ENCODE results near the gene INPP5E. TPM values are rescaled to one million over a fixed set of nuclear protein-coding genes. Genes with fewer than 3 reads are reported as not detected.

INPP5E gene
- total RNA-seq, 2 donors from 2014 or later, result 6.4 to 9.1 TPM

DNA sequence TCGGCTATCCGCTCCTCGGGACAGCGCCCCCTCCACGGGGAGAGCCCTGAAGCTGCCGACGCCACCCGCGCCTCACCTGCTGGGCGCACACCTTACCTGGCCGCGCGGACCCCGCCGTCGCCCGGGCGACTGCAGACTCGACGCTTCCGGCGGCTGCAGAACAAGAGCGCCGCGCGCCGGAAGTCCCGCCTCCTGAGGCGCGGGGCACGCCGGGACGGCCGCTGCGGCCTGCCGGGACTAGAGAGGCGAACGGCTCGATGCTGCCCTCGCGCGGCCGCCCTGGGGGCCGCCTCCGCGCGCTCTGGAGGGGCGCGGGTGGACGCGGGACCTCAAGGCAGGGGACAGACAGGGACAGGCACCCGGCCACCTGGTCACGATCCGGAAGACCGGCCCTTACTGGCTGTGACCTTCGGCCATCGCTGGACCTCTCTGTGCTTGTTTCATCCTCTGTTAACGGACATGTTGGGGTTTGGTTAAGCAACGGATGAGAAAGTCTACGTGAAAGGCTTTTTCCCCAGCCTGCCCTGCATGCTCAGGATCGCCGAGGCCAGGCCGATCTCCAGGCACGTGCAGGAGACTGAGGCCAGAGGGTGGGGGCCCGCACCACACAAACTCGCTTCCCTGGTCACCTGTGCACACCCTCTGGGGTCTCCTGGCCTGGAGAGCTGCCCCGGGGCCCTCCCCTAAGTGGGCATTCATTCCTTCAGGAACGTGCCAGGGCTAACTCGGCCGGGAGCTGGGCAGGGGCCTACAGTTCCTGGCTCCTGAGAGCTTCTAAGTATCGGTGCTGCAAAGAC, 39.4 kb downstream of the INPP5E start, which contains the start of gene SNAPC4:
Gene SNAPC4, minus strand, starts transcription at position 133 of the 797 bp plus-strand sequence. CDS start 1,742 bp downstream, outside the sequence.
- peak within 1 kb of the TSS; percentile 91 to 98 for H3K4me3 ChIP-seq
- H3K4me1 ChIP-seq, result peaks cover 0 to 21% of the 10 kb centered on the region in 2 donors
- H3K27me3 ChIP-seq, result no peaks in the 10 kb centered on the region
- peak; percentile 76 for DNase-seq (ENCODE audit: low spot score)
- peak; percentile 93 to 99 for TF ChIP-seq CTCF (IDR thresholded peaks at IDR 0.05)
- peaks cover 20% of the 10 kb centered on the region for H3K36me3 ChIP-seq
- H3K9me3 ChIP-seq, result no peaks in the 10 kb centered on the region
- peak within 1 kb of the TSS; percentile 38 to 62 for H3K27ac ChIP-seq

GRCh38 chr9:136399176-136400037, 40.2 kb downstream of the INPP5E start:
- H3K27ac ChIP-seq, result peak overlapping the region; percentile 38 to 62
- H3K4me1 ChIP-seq, result peaks cover 0 to 21% of the 10 kb centered on the region in 2 donors
- H3K4me3 ChIP-seq, result peak overlapping the region; percentile 91 to 98
- H3K36me3 ChIP-seq, result peaks cover 21% of the 10 kb centered on the region
- no peaks in the 10 kb centered on the region for H3K9me3 ChIP-seq
- TF ChIP-seq CTCF (IDR thresholded peaks at IDR 0.05), result no peak
- no peak for DNase-seq (ENCODE audit: low spot score)
- no peaks in the 10 kb centered on the region for H3K27me3 ChIP-seq

DNA sequence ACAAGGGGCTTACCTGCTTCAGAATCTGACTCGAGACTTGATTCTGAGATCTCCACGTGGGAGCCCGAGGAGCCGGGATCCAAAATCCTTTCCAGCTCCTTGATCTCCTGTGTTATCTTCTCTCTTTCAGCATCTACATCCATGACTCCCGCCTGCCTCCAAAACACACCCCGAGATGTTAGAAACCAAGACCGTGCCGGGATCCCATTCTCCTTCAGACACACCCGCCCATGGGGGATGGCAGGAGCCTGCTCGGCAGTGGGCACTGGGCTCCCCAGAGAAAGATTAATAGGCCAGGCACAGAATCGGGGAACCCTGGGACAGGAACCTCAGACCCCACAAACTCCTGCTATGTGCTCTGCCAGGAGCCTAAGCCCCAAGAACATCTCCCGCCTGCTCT, 41.4 kb downstream of the INPP5E start:
- Histone ChIP-seq H3K27ac (no peak overlapping the region), H3K4me3 (no peak overlapping the region), H3K27me3 (no peaks in the 10 kb centered on the region), H3K36me3 (peaks cover 30% of the 10 kb centered on the region), H3K9me3 (no peaks in the 10 kb centered on the region), H3K4me1 (peaks cover 0 to 21% of the 10 kb centered on the region in 2 donors)
- no peak for DNase-seq (ENCODE audit: low spot score)
- TF ChIP-seq CTCF (IDR thresholded peaks at IDR 0.05), result no peak

GRCh38 chr9:136397643-136398042, 42.0 kb downstream of the INPP5E start:
- Histone ChIP-seq H3K9me3 (no peaks in the 10 kb centered on the region), H3K27ac (no peak overlapping the region), H3K27me3 (no peaks in the 10 kb centered on the region), H3K4me1 (peaks cover 0 to 21% of the 10 kb centered on the region in 2 donors), H3K36me3 (peaks cover 37% of the 10 kb centered on the region), H3K4me3 (no peak overlapping the region)
- no peak for TF ChIP-seq CTCF (IDR thresholded peaks at IDR 0.05)
- DNase-seq (ENCODE audit: low spot score), result no peak

DNA sequence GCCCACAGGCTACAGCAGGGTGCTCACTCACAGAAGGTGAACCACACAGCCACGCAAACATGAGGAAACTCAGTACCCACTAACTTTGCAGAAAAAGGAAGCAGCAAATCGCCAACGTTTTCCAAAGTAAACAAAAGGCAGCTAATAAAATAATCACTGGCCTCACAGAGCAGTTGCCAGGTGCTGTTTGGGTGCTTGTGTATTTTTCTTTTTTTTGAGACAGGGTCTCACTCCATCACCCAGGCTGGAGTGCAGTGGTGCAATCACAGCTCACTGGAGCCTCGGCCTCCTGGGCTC, 43.5 kb downstream of the INPP5E start:
- Histone ChIP-seq H3K4me3 (no peak overlapping the region), H3K27me3 (no peaks in the 10 kb centered on the region), H3K4me1 (peaks cover 0 to 21% of the 10 kb centered on the region in 2 donors), H3K27ac (no peak overlapping the region), H3K36me3 (peaks cover 50% of the 10 kb centered on the region), H3K9me3 (no peaks in the 10 kb centered on the region)
- no peak for DNase-seq (ENCODE audit: low spot score)
- no peak for TF ChIP-seq CTCF (IDR thresholded peaks at IDR 0.05)
